DOHH2 (cell line): ENCODE measurements around the gene TAF4.

Experiments
- H3F3A ChIP-seq: fragments of 200-600 bp; sonication (generic), shearing (Covaris generic); 2 replicates; pipeline ENCODE4 v1.6.0; 2016; ENCODE audit warnings: antibody characterized with exemption, mild to moderate bottlenecking; ENCODE audit not compliant: control insufficient read depth, insufficient read depth
- H3K27ac ChIP-seq: fragments of 200-600 bp; sonication (generic); 2 replicates; pipeline ENCODE4 v1.5.1; 2014; ENCODE audit warnings: low read depth, mild to moderate bottlenecking, low read length, moderate library complexity
- H3K27me3 ChIP-seq: fragments of 200-600 bp; sonication (generic); 2 replicates; pipeline ENCODE4 v1.6.1; 2014; ENCODE audit warnings: mild to moderate bottlenecking, low read length, mixed read lengths; ENCODE audit not compliant: control insufficient read depth
- H3K36me3 ChIP-seq: fragments of 200-600 bp; sonication (generic); 2 replicates; pipeline ENCODE4 v1.6.1; 2014; ENCODE audit warnings: mild to moderate bottlenecking, low read length, moderate library complexity, mixed read lengths; ENCODE audit not compliant: control insufficient read depth
- H3K4me1 ChIP-seq: fragments of 200-600 bp; sonication (generic); 2 replicates; pipeline ENCODE4 v1.6.1; 2014; ENCODE audit warnings: mild to moderate bottlenecking, low read length, mixed read lengths; ENCODE audit not compliant: control insufficient read depth
- H3K4me2 ChIP-seq: fragments of 200-600 bp; sonication (generic); 2 replicates; pipeline ENCODE4 v1.6.0; 2014; ENCODE audit warnings: mild to moderate bottlenecking, low read length, moderate library complexity
- H3K4me3 ChIP-seq: fragments of 200-600 bp; sonication (generic); 2 replicates; pipeline ENCODE4 v1.5.1; 2014; ENCODE audit warnings: mild to moderate bottlenecking, low read length, mixed read lengths
- H3K79me2 ChIP-seq: fragments of 200-600 bp; sonication (generic); 2 replicates; pipeline ENCODE4 v1.6.1; 2014; ENCODE audit warnings: mild to moderate bottlenecking, low read length, mixed read lengths; ENCODE audit not compliant: control insufficient read depth
- H3K9me2 ChIP-seq: fragments of 200-600 bp; sonication (generic); replicated peaks from 2 replicates; pipeline ENCODE4 v1.6.1; 2014; ENCODE audit warnings: mild to moderate bottlenecking, low read length, mixed read lengths; ENCODE audit not compliant: control insufficient read depth
- H3K9me3 ChIP-seq: fragments of 200-600 bp; sonication (generic); 2 replicates; pipeline ENCODE4 v1.6.1; 2014; ENCODE audit warnings: antibody characterized with exemption, low read length, mixed read lengths; ENCODE audit not compliant: control insufficient read depth, insufficient read depth
- H4K20me1 ChIP-seq: fragments of 200-600 bp; sonication (generic); 2 replicates; pipeline ENCODE4 v1.6.0; 2014; ENCODE audit warnings: low read depth, mild to moderate bottlenecking, antibody characterized with exemption, low read length, moderate library complexity; ENCODE audit not compliant: control insufficient read depth, insufficient read depth
- EZH2phosphoT487 ChIP-seq: fragments of 200-600 bp; sonication (generic); IDR thresholded peaks from 2 replicates; pipeline ENCODE4 v1.6.1; 2017; ENCODE audit warnings: borderline replicate concordance, mild to moderate bottlenecking, antibody characterized with exemption, low read length, moderate library complexity, mixed read lengths
- TF ChIP-seq, protein P1 (sequence below): fragments of 200-600 bp; sonication (generic); IDR thresholded peaks from one replicate; pipeline ENCODE4 v1.5.1; 2014; ENCODE audit warnings: antibody characterized with exemption, mild to moderate bottlenecking, low read depth, low read length; ENCODE audit not compliant: poor library complexity, severe bottlenecking

TAF4 gene

DNA sequence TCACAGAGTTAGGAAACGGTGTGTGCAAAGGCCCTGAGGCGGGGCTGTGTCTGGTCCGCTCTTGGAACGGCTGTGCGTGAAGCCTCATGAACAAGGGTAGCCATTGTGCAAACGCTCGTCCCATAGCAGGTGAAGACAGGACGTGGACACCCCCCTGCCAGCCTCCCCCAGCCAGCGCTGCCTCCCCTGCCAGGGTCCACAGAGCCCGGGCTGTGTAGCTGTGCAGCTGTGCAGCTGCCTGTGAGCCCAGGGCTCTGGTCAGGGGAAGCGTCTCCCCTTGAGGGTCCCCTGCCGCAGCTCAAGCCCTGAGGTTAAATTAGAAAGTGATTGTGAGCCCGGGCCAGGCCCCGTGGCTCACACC lies 139.4 kb downstream of the TAF4 start:
- H3K4me1 ChIP-seq: no peaks in the 10 kb centered on the region
- H3K9me3 ChIP-seq: no peaks in the 10 kb centered on the region
- no peak overlapping the region for H3K4me3 ChIP-seq
- no peaks in the 10 kb centered on the region for H4K20me1 ChIP-seq
- no peaks in the 10 kb centered on the region for H3K27me3 ChIP-seq
- TF ChIP-seq EZH2phosphoT487: no peak
- H3F3A ChIP-seq: no peaks in the 10 kb centered on the region
- H3K27ac ChIP-seq: no peak overlapping the region
- no peak overlapping the region for H3K4me2 ChIP-seq
- no peaks in the 10 kb centered on the region for H3K9me2 ChIP-seq
- H3K36me3 ChIP-seq: no peaks in the 10 kb centered on the region
- no peaks in the 10 kb centered on the region for H3K79me2 ChIP-seq

DNA sequence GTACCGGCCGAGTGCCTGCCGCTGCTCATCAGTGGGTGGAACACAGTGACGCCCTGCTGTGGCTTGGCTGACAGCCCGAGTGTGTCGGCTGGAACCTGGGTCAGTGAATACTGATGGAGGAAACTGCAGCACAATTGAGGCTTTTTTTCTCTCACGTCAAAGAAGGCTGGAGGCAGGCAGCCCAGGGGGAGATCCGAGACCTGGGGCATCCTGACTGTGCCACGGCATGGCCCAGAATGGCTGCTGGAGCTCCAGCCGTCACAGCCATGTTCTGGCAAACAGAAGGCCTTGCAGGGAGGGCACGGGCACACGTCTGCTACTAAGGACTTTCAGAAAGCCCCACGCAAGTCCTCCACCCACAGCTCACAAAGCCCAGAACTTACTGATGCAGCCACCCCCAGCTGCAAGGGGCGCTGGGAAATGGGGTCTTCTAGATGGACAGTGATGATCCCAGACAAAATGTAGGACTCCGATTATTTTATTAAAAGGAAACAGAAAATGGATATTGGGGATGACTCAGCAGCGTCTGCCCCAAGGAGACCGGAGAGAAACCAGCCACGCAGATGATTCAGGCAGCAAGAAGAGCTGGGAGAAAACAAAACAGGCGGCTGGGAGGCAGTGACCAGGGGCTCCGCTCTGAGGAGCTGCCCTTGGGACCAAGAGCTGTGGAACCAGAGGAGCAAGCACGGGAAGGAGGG lies 140.0 kb downstream of the TAF4 start:
- no peak overlapping the region for H3K4me2 ChIP-seq
- no peak overlapping the region for H3K27ac ChIP-seq
- TF ChIP-seq EZH2phosphoT487: no peak
- TF ChIP-seq, protein P1, sequence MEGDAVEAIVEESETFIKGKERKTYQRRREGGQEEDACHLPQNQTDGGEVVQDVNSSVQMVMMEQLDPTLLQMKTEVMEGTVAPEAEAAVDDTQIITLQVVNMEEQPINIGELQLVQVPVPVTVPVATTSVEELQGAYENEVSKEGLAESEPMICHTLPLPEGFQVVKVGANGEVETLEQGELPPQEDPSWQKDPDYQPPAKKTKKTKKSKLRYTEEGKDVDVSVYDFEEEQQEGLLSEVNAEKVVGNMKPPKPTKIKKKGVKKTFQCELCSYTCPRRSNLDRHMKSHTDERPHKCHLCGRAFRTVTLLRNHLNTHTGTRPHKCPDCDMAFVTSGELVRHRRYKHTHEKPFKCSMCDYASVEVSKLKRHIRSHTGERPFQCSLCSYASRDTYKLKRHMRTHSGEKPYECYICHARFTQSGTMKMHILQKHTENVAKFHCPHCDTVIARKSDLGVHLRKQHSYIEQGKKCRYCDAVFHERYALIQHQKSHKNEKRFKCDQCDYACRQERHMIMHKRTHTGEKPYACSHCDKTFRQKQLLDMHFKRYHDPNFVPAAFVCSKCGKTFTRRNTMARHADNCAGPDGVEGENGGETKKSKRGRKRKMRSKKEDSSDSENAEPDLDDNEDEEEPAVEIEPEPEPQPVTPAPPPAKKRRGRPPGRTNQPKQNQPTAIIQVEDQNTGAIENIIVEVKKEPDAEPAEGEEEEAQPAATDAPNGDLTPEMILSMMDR: no peak

DNA sequence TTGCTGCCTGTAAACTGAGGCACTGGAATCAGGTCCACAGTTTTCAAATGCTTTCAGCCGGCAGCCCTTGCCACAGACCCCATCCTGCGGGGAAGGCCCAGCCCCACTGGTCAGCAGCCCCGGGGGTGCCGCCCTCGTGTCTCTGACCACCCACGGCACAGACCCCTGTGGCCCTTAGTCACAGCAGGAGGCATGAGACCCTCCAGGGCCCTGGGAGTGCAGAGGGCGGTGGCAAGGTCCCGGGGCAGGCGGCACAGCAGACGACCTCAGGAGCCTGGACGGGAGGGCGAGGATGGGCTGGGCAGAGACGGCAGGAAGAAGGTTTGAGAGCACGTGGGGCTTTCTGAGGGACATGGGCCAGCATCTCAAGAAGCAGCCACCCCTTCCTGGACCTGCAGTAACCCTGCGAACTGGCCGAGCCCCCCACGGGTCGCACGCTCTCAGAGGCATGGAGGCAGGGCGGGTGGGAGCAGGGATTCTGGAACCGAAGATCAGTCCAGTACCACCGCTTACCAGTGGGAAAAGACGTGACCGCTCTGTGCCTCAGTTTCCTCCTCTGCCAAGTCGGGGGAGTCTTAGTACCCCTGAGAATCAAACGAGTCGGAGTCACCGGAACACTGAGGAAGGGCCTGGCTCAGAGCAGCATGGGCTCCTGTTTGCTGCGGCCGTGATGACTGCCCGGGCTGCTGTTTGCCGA lies 140.7 kb downstream of the TAF4 start:
- H3K36me3 ChIP-seq: no peaks in the 10 kb centered on the region

More for the DNA sequence above, 140.0 kb downstream of the TAF4 start:
- Histone ChIP-seq H3K79me2 (no peaks in the 10 kb centered on the region), H3F3A (no peaks in the 10 kb centered on the region), H4K20me1 (no peaks in the 10 kb centered on the region), H3K9me3 (peaks cover 3% of the 10 kb centered on the region; the same call in 1 of the 2 replicates), H3K36me3 (no peaks in the 10 kb centered on the region), H3K4me3 (no peak overlapping the region), H3K4me1 (no peaks in the 10 kb centered on the region), H3K9me2 (no peaks in the 10 kb centered on the region), H3K27me3 (no peaks in the 10 kb centered on the region)

More for the DNA sequence above, 140.7 kb downstream of the TAF4 start:
- TF ChIP-seq, protein P1: no peak
- TF ChIP-seq EZH2phosphoT487: no peak
- no peaks in the 10 kb centered on the region for H3K79me2 ChIP-seq
- no peak overlapping the region for H3K4me3 ChIP-seq
- no peaks in the 10 kb centered on the region for H4K20me1 ChIP-seq
- H3K4me2 ChIP-seq: no peak overlapping the region
- no peaks in the 10 kb centered on the region for H3K27me3 ChIP-seq
- H3K9me2 ChIP-seq: no peaks in the 10 kb centered on the region
- H3K9me3 ChIP-seq: peaks cover 9% of the 10 kb centered on the region; the same call in 1 of the 2 replicates
- no peak overlapping the region for H3K27ac ChIP-seq
- no peaks in the 10 kb centered on the region for H3F3A ChIP-seq
- no peaks in the 10 kb centered on the region for H3K4me1 ChIP-seq
